ENCODE measurements around the gene PATJ.

The PATJ gene

DNA sequence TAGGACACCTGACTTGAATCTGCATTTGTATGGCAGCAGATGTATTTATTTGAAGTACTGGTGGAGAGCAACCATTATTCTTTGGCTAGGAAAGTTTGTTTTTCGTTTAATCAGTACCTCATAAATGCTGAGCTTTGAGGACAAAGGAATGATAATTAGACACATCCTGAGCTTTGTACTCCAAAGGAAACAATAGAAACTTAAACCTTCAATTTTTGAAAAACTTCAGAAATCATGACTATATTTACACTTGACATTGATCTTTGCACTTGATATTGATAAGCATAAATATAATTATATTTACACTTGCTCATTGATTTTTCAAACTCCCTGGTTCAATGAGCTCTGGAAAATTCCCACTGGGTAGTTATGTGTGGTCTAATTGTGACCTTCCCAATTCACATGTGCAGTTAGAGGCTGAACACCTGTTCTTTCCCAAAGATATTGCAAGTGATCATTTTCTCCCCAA, 10.7 kb downstream of the PATJ start:
- WGBS = no CpG with 5 or more reads among the region's 1 CpG
- H3K27me3 ChIP-seq (ENCODE audit: control insufficient read depth in 1 of 2, insufficient read depth in 1 of 2, low read length in 2 of 2) = no peaks in the 10 kb centered on the region

DNA sequence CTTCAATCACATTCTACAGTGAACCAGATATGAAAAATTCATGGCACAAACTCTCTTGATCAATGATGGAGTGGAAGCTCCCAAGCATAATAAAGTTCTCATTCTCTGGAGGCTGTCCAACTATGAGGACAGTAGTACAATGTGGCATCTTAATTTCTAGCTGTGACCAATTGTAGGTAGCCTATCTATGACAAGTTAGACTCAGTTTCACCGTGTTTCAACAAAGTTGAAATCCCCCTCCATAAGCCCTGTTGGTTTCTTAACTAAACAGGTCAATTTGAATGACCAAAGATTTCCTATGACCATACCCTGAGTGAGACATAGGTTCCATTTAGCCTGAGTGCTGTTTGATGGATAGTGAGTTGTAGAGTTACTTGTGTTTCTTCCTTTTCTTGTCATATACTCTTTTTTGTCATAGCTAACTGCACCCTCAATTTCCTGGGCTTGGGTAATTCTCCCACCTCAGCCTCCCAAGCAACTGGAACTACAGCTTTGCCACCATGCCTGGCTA, 11.8 kb downstream of the PATJ start:
- Histone ChIP-seq H3K14ac (ENCODE audit: low read length in 2 of 2) (no peak overlapping the region), H4K91ac (ENCODE audit: low read length) (no peak overlapping the region), H3K36me3 (ENCODE audit: control insufficient read depth in 1 of 2, insufficient read depth in 2 of 2, low read depth in 1 of 2, low read length in 2 of 2) (no peaks in the 10 kb centered on the region), H3K27me3 (ENCODE audit: control insufficient read depth in 1 of 2, insufficient read depth in 1 of 2, low read length in 2 of 2) (no peaks in the 10 kb centered on the region), H3K4me3 (ENCODE audit: insufficient read depth in 1 of 2, low read depth in 1 of 2, low read length in 2 of 2) (no peak overlapping the region), H2BK15ac (ENCODE audit: low read depth, poor library complexity, severe bottlenecking) (no peak overlapping the region), H2BK5ac (ENCODE audit: low read depth, low read length, poor library complexity, severe bottlenecking) (no peak overlapping the region), H3K4me1 (ENCODE audit: control insufficient read depth, insufficient read depth, low read depth, low read length) (no peaks in the 10 kb centered on the region), H4K8ac (ENCODE audit: low read length) (no peak overlapping the region), H2BK12ac (ENCODE audit: low read length in 2 of 2) (no peak overlapping the region), H2AFZ (ENCODE audit: low read depth, low read length) (no peak overlapping the region), H3K9ac (ENCODE audit: low read length) (no peak overlapping the region), H3K27ac (ENCODE audit: low read length, poor library complexity, severe bottlenecking) (no peak overlapping the region), H3K79me1 (replicated peaks; ENCODE audit: low read length, poor library complexity, severe bottlenecking) (peaks cover 27% of the 10 kb centered on the region), H3K4me2 (ENCODE audit: low read length, poor library complexity, severe bottlenecking) (no peak overlapping the region), H2BK120ac (ENCODE audit: low read depth, low read length) (no peak overlapping the region), H3K9me3 (ENCODE audit: control insufficient read depth, low read length) (no peaks in the 10 kb centered on the region), H3K23ac (ENCODE audit: low read length in 2 of 2) (no peak overlapping the region), H2AK5ac (ENCODE audit: low read length, severe bottlenecking) (no peak overlapping the region), H3K18ac (ENCODE audit: low read depth in 1 of 2, low read length in 2 of 2) (no peak overlapping the region), H3K4ac (ENCODE audit: low read depth in 1 of 2, low read length in 2 of 2) (no peak overlapping the region)
- DNase-seq = no peak
- 33% methylated on average over 1 of the region's 1 CpG for WGBS

More for the DNA sequence above, 10.7 kb downstream of the PATJ start:
- Histone ChIP-seq H3K4me2 (ENCODE audit: low read length, poor library complexity, severe bottlenecking) (no peak overlapping the region), H3K27ac (ENCODE audit: low read length, poor library complexity, severe bottlenecking) (no peak overlapping the region), H3K9ac (ENCODE audit: low read length) (no peak overlapping the region), H3K4me3 (ENCODE audit: insufficient read depth in 1 of 2, low read depth in 1 of 2, low read length in 2 of 2) (no peak overlapping the region), H3K9me3 (ENCODE audit: control insufficient read depth, low read length) (no peaks in the 10 kb centered on the region), H2AFZ (ENCODE audit: low read depth, low read length) (no peak overlapping the region), H3K4ac (ENCODE audit: low read depth in 1 of 2, low read length in 2 of 2) (no peak overlapping the region), H3K14ac (ENCODE audit: low read length in 2 of 2) (no peak overlapping the region), H3K79me1 (replicated peaks; ENCODE audit: low read length, poor library complexity, severe bottlenecking) (peaks cover 30% of the 10 kb centered on the region), H3K18ac (ENCODE audit: low read depth in 1 of 2, low read length in 2 of 2) (no peak overlapping the region), H3K36me3 (ENCODE audit: control insufficient read depth in 1 of 2, insufficient read depth in 2 of 2, low read depth in 1 of 2, low read length in 2 of 2) (no peaks in the 10 kb centered on the region), H4K8ac (ENCODE audit: low read length) (no peak overlapping the region), H2BK15ac (ENCODE audit: low read depth, poor library complexity, severe bottlenecking) (no peak overlapping the region), H3K4me1 (ENCODE audit: control insufficient read depth, insufficient read depth, low read depth, low read length) (peaks cover 2% of the 10 kb centered on the region), H2AK5ac (ENCODE audit: low read length, severe bottlenecking) (no peak overlapping the region), H2BK12ac (ENCODE audit: low read length in 2 of 2) (no peak overlapping the region), H2BK5ac (ENCODE audit: low read depth, low read length, poor library complexity, severe bottlenecking) (no peak overlapping the region), H4K91ac (ENCODE audit: low read length) (no peak overlapping the region), H2BK120ac (ENCODE audit: low read depth, low read length) (no peak overlapping the region), H3K23ac (ENCODE audit: low read length in 2 of 2) (no peak overlapping the region)
- DNase-seq = no peak

GRCh38 chr1:61754545-61754944, 12.3 kb downstream of the PATJ start:
- no peaks in the 10 kb centered on the region for H3K36me3 ChIP-seq (ENCODE audit: control insufficient read depth in 1 of 2, insufficient read depth in 2 of 2, low read depth in 1 of 2, low read length in 2 of 2)
- H2AK5ac ChIP-seq (ENCODE audit: low read length, severe bottlenecking) = no peak overlapping the region
- no peak overlapping the region for H2BK120ac ChIP-seq (ENCODE audit: low read depth, low read length)
- no peak overlapping the region for H2BK15ac ChIP-seq (ENCODE audit: low read depth, poor library complexity, severe bottlenecking)
- DNase-seq = no peak
- no peak overlapping the region for H3K23ac ChIP-seq (ENCODE audit: low read length in 2 of 2)
- H3K18ac ChIP-seq (ENCODE audit: low read depth in 1 of 2, low read length in 2 of 2) = no peak overlapping the region
- H2BK5ac ChIP-seq (ENCODE audit: low read depth, low read length, poor library complexity, severe bottlenecking) = no peak overlapping the region
- no peak overlapping the region for H3K14ac ChIP-seq (ENCODE audit: low read length in 2 of 2)
- no peaks in the 10 kb centered on the region for H3K27me3 ChIP-seq (ENCODE audit: control insufficient read depth in 1 of 2, insufficient read depth in 1 of 2, low read length in 2 of 2)
- no peak overlapping the region for H3K4me2 ChIP-seq (ENCODE audit: low read length, poor library complexity, severe bottlenecking)
- H3K9me3 ChIP-seq (ENCODE audit: control insufficient read depth, low read length) = no peaks in the 10 kb centered on the region
- 81% methylated on average over 1 of the region's 4 CpGs for WGBS
- no peak overlapping the region for H3K4ac ChIP-seq (ENCODE audit: low read depth in 1 of 2, low read length in 2 of 2)
- no peaks in the 10 kb centered on the region for H3K4me1 ChIP-seq (ENCODE audit: control insufficient read depth, insufficient read depth, low read depth, low read length)
- no peak overlapping the region for H4K8ac ChIP-seq (ENCODE audit: low read length)
- no peak overlapping the region for H3K9ac ChIP-seq (ENCODE audit: low read length)
- no peak overlapping the region for H2AFZ ChIP-seq (ENCODE audit: low read depth, low read length)
- no peak overlapping the region for H2BK12ac ChIP-seq (ENCODE audit: low read length in 2 of 2)
- H3K27ac ChIP-seq (ENCODE audit: low read length, poor library complexity, severe bottlenecking) = no peak overlapping the region
- no peak overlapping the region for H3K4me3 ChIP-seq (ENCODE audit: insufficient read depth in 1 of 2, low read depth in 1 of 2, low read length in 2 of 2)
- H3K79me1 ChIP-seq (replicated peaks; ENCODE audit: low read length, poor library complexity, severe bottlenecking) = peaks cover 25% of the 10 kb centered on the region
- H4K91ac ChIP-seq (ENCODE audit: low read length) = no peak overlapping the region

DNA sequence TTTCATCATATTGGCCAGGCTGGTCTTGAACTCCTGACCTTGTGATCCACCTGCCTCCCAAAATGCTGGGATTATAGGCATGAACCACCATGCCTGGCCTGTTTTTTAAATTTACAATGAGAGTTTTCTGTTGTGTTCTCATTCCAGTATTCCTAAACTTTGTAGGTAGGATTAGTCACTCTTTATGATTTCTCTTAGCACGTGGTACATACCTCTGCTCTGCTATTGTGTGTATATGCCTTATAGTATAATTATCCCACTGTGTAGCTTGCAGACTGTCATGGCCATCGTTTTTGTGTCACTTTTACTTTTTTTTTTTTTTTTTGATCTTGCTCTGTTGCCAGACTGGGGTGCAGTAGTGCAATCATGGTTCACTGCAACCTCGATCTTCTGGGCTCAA, 14.5 kb downstream of the PATJ start:
- Histone ChIP-seq H3K79me1 (replicated peaks; ENCODE audit: low read length, poor library complexity, severe bottlenecking) (peaks cover 20% of the 10 kb centered on the region), H3K4me3 (ENCODE audit: insufficient read depth in 1 of 2, low read depth in 1 of 2, low read length in 2 of 2) (no peak overlapping the region), H4K91ac (ENCODE audit: low read length) (no peak overlapping the region), H2BK15ac (ENCODE audit: low read depth, poor library complexity, severe bottlenecking) (no peak overlapping the region), H2BK120ac (ENCODE audit: low read depth, low read length) (no peak overlapping the region), H3K18ac (ENCODE audit: low read depth in 1 of 2, low read length in 2 of 2) (no peak overlapping the region), H3K4me1 (ENCODE audit: control insufficient read depth, insufficient read depth, low read depth, low read length) (no peaks in the 10 kb centered on the region), H3K23ac (ENCODE audit: low read length in 2 of 2) (no peak overlapping the region), H2AK5ac (ENCODE audit: low read length, severe bottlenecking) (no peak overlapping the region), H3K9me3 (ENCODE audit: control insufficient read depth, low read length) (no peaks in the 10 kb centered on the region), H3K27me3 (ENCODE audit: control insufficient read depth in 1 of 2, insufficient read depth in 1 of 2, low read length in 2 of 2) (no peaks in the 10 kb centered on the region), H3K36me3 (ENCODE audit: control insufficient read depth in 1 of 2, insufficient read depth in 2 of 2, low read depth in 1 of 2, low read length in 2 of 2) (no peaks in the 10 kb centered on the region), H3K14ac (ENCODE audit: low read length in 2 of 2) (no peak overlapping the region), H3K4me2 (ENCODE audit: low read length, poor library complexity, severe bottlenecking) (no peak overlapping the region), H3K9ac (ENCODE audit: low read length) (no peak overlapping the region), H2BK12ac (ENCODE audit: low read length in 2 of 2) (no peak overlapping the region), H2BK5ac (ENCODE audit: low read depth, low read length, poor library complexity, severe bottlenecking) (no peak overlapping the region), H2AFZ (ENCODE audit: low read depth, low read length) (no peak overlapping the region), H3K4ac (ENCODE audit: low read depth in 1 of 2, low read length in 2 of 2) (no peak overlapping the region), H4K8ac (ENCODE audit: low read length) (no peak overlapping the region), H3K27ac (ENCODE audit: low read length, poor library complexity, severe bottlenecking) (no peak overlapping the region)
- DNase-seq = no peak
- WGBS = 61% methylated on average over 2 of the region's 3 CpGs

All from mesenchymal stem cell (in vitro differentiated cells and primary cell).